T-helper 1 cell (primary cell): ENCODE data around the gene ATP9B.

ENCODE experiments used
- DNase-seq, 5 donors: peaks; one replicate each; pipeline ENCODE4 v3.0.0-alpha.2; 2012 to 2020

The ATP9B gene

DNA sequence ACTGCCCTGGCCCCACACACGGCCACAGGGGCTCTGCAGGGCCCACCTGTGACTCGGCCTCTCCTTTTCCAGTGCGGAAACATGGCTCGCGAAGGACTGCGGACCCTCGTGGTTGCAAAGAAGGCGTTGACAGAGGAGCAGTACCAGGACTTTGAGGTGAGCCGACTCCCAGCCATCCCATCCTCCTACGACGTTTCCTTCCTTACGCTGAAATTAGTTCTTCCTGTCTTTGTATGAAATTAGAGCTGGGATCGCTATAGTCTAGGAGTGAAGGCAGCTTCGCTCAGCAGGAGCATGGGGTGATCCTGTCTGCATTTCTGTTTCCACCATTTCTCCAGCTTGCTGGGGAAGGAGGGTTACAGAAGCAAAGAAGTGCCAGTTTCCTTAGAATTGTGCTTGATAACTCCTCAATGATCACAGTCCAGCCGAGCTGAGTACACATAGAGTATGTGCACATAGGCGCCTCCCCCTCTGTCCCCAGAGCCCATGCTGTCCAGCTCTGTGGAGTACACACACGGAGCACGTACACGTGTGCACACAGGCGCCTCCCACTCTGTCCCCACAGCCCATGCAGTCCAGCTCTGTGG lies 267.5 kb downstream of the ATP9B start:
- DNase-seq: no peak

DNA sequence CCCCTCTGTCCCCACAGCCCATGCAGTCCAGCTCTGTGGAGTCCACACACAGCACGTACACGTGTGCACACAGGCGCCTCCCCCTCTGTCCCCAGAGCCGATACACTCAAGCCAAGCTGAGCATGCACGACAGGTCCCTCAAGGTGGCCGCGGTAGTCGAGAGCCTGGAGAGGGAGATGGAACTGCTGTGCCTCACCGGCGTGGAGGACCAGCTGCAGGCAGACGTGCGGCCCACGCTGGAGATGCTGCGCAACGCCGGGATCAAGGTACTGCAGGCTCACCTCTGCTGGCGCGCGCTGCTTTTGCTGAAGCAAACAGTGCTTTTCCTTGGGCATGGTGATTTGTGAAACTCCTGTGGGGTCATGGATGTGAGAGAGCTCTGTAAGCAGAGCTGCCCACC lies 268.0 kb downstream of the ATP9B start:
- no peak for DNase-seq

DNA sequence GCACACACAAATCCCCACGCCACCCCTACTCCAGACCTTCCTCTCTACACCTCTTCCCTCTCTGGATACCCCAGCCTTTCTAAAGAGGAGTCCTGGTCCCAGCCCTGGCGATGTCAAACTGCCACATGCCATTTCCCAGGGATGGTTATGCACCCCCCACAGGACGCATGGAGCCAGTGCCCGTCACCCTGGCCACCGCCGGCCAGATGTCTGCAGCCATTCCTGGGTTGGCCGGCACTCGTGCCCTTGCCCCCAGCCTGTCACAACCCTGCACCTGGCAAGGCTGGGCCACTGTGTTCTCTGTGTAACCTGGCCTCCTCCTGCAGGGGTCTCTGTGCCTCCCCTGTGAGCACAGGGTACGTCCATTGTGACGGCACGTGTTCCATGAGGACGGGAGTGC lies 268.4 kb downstream of the ATP9B start:
- no peak for DNase-seq

DNA sequence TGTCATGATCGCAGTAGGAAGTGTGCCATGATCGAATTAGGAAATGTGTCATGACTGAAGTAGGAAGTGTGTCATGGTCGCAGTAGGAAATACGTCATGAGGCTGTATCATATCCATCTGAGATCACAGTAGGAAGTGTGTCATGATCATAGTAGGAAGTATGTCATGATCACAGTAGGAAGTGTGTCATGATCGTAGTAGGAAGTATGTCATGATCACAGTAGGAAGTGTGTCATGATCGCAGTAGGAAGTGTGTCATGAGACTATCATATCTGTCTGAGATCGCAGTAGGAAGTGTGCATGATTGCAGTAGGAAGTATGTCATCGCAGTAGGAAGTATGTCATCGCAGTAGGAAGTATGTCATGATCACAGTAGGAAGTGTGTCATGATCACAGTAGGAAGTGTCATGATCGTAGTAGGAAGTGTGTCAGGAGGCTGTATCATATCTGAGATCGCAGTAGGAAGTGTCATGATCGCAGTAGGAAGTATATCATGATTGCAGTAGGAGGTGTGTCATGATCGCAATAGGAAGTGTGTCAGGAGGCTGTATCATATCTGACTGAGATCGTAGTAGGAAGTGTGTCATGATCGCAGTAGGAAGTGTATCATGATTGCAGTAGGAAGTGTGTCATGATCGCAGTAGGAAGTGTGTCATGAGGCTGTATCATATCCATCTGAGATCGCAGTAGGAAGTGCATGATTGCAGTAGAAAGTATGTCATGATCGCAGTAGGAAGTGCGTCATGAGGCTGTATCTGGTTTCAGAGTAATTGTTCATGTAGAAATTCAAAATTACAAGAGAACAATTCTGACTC lies 270.1 kb downstream of the ATP9B start:
- DNase-seq: no peak

DNA sequence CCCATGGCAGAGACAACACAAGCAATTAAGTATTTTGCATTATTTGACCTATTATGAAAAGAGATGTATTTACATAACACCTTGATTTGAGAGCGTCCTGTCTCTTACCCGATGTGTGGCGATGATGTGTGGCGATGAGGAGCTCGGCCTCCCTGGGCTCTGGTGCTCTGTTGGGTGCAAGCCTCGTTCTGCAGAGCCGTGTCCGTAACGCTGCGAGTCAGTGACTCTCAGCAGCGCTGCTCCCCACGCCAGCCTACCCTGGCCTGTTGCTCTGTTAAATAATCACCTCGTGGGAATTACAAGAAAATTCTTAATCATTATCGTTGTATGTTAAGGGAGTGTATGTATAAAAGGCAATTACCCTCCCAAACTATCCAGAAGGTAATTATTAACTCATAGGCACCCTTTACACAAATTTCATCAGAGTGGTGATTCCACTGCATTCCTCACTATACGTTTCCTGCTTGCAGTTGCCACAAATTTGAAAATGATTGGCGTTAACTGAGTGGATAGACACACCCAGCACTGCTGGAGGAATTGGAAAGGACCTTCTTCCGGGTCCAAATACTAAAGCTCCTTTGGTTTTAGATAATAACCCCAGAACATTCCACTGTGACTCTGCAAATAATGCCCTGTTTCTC lies 274.5 kb downstream of the ATP9B start:
- no peak for DNase-seq

DNA sequence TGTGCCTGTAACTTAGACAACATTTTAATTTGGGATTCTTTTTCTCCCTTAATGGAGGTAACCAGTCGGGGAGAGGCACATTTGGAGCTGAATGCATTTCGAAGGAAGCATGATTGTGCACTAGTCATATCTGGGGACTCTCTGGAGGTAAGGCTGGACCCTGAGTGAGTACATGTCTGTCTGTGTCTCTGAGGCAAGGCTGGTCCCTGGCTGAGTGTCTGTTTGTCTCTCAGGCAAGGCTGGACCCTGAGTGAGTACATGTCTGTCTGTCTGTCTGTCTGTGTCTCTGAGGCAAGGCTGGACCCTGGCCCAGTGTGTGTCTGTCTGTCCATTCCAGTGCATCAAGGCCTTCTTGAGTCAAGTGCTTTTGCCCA lies 275.0 kb downstream of the ATP9B start:
- DNase-seq: no peak

DNA sequence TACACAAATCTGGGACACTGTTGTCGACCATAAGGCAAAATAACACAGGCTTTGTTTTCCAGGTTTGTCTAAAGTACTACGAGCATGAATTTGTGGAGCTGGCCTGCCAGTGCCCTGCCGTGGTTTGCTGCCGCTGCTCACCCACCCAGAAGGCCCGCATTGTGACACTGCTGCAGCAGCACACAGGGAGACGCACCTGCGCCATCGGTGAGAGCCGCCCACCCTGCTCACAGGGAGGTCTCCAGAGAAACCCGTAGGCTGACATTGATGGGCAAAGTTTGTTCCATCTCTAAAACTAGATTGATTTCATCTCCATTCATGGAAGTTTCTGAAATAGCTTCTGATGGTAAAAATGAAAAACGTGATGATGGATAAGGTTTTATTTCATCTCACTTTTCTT lies 276.2 kb downstream of the ATP9B start:
- DNase-seq: no peak

DNA sequence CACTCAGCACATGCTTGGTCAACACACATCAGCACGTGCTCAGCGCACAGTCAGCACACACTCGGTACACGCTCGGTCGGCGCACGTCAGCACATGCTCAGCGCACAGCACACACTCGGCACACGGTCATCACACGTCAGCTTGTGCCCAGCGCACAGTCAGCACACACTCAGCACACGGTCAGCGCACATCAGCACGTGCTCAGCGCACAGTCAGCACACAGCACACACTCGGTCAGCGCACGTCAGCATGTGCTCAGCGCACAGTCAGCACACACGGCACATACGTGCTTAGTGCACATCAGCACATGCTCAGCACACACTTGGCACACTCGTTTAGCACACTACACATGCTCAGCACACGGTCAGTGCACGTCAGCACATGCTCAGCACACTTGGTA lies 276.8 kb downstream of the ATP9B start:
- no peak for DNase-seq

DNA sequence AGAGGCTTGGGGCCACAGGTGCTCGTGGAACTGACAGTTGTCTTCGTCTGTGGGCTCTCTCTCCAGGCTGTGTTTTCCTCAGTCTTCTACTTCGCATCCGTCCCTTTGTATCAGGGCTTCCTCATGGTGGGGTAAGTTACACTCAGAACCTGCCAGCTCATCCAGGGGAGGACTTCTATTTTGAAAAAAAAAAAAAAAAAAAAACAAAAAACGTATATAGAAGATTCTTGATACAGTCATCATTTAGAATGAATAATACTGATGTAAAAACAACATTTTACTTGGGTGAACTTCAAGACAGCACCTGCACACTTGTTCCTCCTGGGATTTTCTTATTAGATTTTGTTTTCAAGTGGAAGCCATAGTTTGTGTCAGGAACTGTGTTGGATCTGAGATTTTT lies 278.9 kb downstream of the ATP9B start:
- no peak for DNase-seq

DNA sequence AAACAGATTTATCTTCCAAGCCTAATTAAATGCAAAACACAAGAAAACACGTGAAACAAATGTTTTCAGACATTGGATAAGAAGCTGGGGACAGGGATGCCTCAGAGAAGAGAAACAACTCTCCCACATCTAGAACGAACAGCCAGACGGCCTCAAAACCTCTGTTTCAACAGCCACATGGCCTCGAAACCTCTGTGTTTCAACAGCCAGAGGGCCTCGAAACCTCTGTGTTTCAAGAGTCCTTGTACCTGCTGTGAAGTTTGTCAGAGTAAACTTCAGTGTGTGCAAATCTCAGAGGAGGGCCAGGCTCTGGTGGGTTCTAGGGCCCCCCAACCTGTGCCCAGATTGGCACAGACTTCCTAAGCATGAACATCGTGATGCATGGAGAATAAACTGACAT lies 283.2 kb downstream of the ATP9B start:
- DNase-seq: no peak

DNA sequence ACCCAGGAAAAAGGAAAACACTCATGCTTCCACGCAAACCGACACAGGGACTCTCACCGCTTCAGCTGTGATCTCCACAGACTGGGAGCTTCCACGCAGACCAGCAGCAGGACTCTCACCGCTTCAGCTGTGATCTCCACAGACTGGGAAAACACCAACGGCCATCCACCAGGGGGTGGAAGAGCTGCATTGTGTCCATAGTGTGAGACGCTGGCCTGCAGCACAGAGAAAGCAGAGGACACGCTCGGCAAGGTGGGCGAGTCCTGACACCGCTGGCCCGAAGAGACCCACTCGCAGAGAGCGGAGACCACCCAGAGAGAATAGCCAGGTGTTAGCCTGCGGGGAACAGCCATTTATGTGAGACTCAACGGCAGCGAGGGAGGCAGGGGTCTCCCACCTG lies 284.1 kb downstream of the ATP9B start:
- DNase-seq: no peak

DNA sequence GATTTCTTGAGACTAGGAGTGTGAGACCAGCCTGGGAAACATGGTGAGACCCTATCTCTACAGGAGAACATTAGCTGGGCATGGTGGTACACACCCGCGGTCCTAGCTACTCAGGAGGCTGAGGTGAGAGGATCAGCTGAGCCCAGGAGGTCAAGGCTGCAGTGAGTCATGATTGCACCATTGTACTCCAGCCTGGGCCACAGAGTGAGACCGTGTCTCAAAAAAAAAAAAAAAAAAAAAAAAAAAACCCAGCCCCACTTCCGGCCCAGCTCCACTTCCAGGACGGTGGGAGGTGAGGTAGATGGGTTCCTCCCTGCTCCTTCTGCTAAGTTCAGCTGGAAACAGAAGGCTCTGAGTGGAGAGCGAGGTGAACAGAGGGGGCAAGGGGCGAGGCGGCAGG lies 285.2 kb downstream of the ATP9B start:
- DNase-seq: no peak

DNA sequence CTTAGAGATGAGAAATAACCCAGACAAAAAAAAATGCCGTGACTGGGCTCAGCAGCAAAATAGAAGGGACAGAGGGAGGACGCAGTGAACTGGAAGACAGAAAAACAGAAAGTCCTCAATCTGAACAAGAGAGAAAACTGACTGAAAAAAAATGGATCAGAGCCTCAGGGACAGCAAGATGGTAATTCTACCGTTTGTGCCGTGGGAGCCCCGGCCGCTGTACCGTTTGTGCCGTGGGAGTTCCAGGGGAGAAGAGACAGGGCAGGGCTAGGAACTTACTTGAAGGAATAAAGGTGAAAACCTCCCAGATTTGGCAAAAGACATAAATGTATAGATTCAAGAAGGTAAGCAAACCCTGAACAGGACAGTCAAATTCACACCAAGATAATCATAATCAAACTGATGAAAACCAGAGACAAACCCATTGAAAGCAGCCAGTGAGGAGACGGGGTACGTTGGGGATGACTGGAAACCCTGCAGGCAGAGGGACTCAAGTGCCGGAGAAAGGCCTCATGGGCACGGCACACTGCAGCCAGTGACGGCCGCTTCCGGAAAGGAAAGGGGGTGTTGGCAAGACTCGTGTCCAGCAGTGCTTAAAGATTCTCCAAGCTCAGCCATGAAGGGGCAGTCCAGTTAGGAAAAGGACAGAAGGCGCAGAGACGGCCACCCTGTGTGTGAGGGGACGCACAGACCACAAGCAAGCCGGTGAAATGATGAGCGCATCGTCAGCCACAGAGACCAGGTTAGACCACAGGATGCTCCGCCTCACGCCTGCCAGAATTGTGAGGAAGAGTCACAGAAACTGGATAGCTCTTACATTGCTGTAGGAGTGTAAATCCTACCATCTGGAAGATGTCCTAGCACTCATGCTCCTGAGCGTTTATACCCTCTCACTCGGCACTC lies 286.5 kb downstream of the ATP9B start:
- DNase-seq: no peak

DNA sequence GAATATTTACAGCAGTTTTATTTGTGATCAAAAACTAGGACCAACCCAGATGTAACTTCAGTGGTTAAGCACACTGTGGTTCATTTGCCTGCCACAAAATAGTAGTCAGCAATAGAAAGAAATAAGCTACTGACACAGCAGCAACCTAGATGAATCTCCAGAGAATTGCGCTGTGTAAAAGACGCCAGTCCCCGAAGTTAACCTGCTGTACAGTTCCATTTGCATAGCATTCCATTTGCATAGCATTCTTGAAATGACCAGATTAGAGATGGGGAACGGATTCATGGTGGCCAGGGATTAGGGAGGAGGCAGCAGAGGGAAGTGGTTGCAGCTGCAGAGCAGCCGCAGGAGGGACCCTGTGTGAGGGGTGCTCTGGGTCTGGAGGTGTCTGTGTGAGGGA lies 287.2 kb downstream of the ATP9B start:
- no peak for DNase-seq

DNA sequence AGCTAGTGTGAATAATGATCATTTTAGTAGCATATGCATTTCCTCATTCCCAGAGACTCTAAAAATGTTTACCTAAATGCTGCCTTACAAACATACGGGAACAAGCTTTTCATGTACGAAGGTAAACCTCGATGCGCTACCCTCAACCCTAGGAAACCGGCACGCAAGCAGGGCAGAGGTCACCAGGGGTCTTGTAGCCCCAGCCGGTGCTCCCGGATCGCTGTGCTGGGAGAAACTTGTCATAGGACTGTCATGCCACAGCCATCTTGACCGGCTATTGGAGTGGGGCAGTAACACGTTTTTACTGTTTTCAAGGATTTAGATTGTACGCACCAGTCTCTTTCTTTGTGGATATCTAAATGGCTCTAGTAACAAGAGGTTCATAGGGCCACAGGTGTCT lies 291.7 kb downstream of the ATP9B start:
- no peak for DNase-seq

DNA sequence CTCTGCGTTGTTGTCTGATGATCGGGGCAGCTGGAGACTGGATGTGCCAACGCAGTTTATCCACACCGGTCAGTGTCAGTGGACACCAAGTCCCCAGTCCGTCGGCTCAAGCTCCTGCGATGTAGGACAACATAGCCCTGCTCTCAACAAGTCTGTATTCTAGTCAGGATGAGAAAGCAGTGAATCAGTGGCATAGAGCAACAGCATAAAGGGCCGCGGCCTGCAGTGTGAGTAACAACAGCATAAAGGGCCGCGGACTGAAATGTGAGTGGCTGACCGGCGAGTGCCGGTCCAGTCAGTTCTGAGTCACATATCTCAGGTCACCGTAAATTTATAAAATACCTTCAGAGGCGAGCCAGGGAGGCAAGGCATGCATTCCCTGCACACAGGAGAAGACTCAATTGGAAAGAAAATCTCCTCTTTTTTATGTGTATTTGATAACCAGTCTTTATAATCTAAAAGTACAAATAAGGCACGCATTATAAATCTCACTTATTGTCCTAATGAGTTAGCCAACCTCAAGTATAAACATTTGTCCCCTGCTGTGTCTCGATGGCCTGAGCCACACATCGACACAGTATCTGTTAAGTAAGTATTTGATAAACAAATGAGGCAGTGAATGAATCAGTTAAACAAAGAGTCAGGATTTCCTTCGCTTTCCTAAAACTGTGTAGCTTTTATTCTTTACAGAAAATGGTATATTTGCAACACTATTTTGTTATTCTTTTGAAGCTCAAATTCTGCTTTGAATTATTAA lies 292.8 kb downstream of the ATP9B start:
- DNase-seq: no peak

DNA sequence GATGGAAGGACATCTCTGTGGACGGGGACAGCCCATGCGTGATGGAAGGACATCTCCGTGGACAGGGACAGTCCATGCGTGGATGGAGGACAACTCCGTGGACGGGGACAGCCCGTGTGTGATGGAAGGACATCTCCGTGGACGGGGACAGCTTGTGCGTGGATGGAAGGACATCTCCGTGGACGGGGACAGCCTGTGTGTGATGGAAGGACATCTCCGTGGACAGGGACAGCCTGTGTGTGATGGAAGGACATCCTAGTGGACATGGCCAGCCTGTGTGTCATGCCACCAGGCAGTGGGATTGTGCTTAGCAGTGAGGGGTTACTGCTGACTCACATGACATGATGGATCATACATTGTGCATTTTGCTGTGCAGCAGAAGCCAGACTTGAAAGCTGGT lies 296.5 kb downstream of the ATP9B start:
- DNase-seq: no peak

DNA sequence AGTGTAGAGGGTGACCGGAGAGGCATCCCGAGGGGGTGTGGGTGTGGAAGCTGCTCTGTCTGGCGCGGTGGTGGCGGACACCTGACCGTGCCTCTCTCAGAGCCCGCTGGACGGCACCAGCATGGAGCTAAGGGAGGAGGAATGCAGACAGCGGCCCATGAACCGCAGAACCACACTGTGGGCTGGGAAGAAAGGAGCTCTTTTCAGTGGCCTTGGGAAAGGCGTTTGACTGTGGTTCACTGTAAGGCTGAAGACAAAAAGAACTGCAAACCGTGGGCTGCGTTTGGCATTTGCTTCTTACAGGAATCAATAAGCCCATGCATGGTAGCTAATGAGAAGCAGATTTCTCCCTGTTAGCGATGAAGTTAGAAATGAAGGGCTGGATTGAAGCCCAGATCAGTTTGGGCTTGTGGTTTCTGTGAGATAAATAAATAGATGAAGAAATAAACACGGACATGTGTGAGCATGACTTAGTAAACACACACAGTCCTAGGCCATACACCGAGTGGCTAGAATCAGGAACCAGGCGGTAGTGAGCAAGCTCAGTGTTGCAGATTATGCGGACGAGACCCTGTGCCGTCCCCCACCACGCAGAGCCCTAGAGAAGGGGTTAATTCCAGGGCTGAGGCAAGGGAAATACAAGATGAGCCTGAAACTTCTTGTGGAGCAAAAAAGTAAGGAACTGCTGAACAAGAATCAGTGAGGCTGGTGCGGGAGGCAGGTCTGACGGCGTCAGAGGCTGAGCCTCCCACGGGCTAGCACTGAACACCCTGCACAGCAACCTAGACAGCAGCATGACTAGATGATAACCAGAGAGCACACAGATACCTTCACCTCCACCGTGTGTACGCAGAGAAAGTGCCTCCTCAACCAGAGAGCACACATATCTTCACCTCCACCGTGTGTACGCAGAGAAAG lies 297.2 kb downstream of the ATP9B start:
- DNase-seq: no peak

DNA sequence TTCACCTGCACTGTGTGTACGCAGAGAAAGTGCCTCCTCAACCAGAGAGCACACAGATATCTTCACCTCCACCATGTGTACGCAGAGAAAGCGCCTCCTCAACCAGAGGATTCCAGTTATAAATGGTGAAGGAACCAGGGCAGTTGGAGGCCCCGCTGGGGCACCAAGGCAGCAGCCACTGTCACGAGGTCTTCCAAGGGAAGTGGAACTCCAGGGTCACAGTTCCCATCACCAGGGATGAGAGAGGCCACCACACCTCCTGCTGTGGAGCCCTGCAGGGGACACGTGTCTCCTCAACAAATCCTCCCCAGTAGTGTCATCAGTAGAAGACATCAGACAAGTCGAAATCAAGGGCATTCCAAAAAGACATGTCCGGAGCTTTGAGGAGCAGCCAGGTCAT lies 298.3 kb downstream of the ATP9B start:
- DNase-seq: no peak

DNA sequence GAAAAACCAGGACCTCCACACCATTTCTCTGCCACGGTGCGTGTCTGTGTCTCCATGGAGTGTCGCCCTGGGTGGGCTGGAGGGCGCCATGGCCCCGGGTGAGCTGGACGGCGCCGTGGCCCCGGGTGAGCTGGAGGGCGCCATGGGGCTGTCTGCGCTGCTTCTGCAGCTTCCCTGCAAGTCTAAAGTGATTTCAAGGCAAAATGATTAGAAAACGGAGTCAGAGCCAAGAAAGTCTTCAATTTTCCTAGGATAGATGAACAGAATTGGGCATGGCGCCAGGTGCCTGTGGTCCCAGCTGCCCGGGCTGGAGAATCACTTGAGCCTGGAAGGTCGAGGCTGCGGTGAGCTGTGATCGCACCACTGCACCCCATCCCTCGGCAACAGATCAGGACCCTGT lies 298.8 kb downstream of the ATP9B start:
- no peak for DNase-seq

DNA sequence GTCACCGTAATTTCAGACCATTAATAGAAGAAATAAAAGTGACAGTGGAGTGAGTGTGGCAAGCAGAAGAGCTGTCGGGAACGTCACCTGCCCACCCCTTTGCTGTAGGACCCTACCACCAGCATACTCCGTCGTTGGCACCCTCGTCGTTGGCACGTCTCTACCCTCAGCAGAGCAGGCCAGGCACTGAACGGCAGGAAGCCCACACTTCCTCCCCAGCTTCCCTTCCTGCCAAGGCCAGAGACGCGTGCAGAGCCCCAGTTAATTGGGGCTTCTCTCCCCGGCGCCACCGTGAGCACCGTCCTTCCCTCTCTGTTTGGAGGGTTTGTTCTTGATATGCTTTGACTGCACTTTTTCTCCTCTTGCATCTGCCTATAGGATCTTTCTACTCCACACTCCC lies 299.5 kb downstream of the ATP9B start:
- no peak for DNase-seq
